Endothelial cell (in vitro differentiated cells): ENCODE measurements around the gene LSM14A. TPM values are rescaled to one million over a fixed set of nuclear protein-coding genes. Genes with fewer than 3 reads are reported as not detected.

Source experiments
- DNase-seq: peaks from one replicate; pipeline ENCODE4 v3.0.0; 2021; ENCODE audit warnings: low spot score
- H3K27ac Mint-ChIP-seq: one replicate; pipeline ENCODE4 v1.8.0; 2021; ENCODE audit warnings: mixed read lengths, inconsistent platforms; ENCODE audit not compliant: unreplicated experiment
- H3K27me3 Mint-ChIP-seq: one replicate; pipeline ENCODE4 v1.8.0; 2021; ENCODE audit warnings: mild to moderate bottlenecking, moderate library complexity, mixed read lengths, inconsistent platforms; ENCODE audit not compliant: unreplicated experiment
- H3K36me3 Mint-ChIP-seq: one replicate; pipeline ENCODE4 v1.8.0; 2021; ENCODE audit warnings: mild to moderate bottlenecking, low read depth, mixed read lengths, inconsistent platforms; ENCODE audit not compliant: unreplicated experiment
- H3K4me1 Mint-ChIP-seq: one replicate; pipeline ENCODE4 v1.8.0; 2021; ENCODE audit warnings: mild to moderate bottlenecking, mixed read lengths, inconsistent platforms; ENCODE audit not compliant: unreplicated experiment
- H3K4me3 Mint-ChIP-seq: one replicate; pipeline ENCODE4 v1.8.0; 2021; ENCODE audit warnings: mild to moderate bottlenecking, mixed read lengths, inconsistent platforms; ENCODE audit not compliant: unreplicated experiment
- H3K9me3 Mint-ChIP-seq: one replicate; pipeline ENCODE4 v1.8.0; 2021; ENCODE audit warnings: mixed read lengths, inconsistent platforms; ENCODE audit not compliant: unreplicated experiment
- total RNA-seq: library from RNA; stranded (reverse); fragmentation: NEBNext Ultra II Directional; extraction: Animal tissue kit (Norgen Biotek cat#: 25700); gene quantifications from one replicate; pipeline ENCODE4 v1.2.1, GENCODE V29; 2021; ENCODE audit not compliant: unreplicated experiment
- TF ChIP-seq, protein P1 (sequence below): fragments of 200-600 bp; sonication (generic); IDR thresholded peaks from one replicate; pipeline ENCODE4 v1.5.0; 2021; ENCODE audit warnings: antibody characterized with exemption; ENCODE audit not compliant: unreplicated experiment

The LSM14A gene
- total RNA-seq, 1 donor from 2014 or later: 137 TPM

DNA sequence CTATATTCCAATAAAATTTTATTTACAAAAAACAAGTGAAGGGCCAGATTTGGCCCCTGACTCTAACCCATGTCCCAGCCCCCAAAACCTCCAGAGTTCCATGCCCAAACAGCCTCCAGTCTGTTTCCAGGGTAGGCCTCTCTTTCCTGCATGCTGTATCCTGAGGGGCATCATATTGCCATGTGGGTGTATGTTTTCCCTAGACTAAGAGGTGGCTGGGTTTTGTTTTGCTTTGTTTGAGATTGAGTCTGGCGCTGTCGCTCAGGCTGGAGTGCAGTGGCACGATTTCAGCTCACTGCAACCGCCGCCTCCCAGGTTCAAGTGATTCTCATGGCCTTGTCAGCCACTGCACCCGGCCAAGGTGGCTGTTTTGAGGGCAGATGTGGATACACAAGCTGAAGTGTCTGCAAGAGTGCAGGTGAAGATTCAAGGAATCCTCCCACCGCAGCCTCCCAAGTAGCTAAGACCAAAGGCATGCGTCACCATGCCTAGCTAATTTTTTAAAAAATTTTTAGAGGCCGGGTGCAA is 23.6 kb upstream of the LSM14A start:
- H3K36me3 Mint-ChIP-seq: no peaks in the 10 kb centered on the region
- no peak overlapping the region for H3K4me3 Mint-ChIP-seq
- no peak for DNase-seq
- no peaks in the 10 kb centered on the region for H3K4me1 Mint-ChIP-seq
- peaks cover 3% of the 10 kb centered on the region for H3K27me3 Mint-ChIP-seq
- no peaks in the 10 kb centered on the region for H3K9me3 Mint-ChIP-seq
- TF ChIP-seq, protein P1, sequence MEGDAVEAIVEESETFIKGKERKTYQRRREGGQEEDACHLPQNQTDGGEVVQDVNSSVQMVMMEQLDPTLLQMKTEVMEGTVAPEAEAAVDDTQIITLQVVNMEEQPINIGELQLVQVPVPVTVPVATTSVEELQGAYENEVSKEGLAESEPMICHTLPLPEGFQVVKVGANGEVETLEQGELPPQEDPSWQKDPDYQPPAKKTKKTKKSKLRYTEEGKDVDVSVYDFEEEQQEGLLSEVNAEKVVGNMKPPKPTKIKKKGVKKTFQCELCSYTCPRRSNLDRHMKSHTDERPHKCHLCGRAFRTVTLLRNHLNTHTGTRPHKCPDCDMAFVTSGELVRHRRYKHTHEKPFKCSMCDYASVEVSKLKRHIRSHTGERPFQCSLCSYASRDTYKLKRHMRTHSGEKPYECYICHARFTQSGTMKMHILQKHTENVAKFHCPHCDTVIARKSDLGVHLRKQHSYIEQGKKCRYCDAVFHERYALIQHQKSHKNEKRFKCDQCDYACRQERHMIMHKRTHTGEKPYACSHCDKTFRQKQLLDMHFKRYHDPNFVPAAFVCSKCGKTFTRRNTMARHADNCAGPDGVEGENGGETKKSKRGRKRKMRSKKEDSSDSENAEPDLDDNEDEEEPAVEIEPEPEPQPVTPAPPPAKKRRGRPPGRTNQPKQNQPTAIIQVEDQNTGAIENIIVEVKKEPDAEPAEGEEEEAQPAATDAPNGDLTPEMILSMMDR: no peak
- H3K27ac Mint-ChIP-seq: no peak overlapping the region

DNA sequence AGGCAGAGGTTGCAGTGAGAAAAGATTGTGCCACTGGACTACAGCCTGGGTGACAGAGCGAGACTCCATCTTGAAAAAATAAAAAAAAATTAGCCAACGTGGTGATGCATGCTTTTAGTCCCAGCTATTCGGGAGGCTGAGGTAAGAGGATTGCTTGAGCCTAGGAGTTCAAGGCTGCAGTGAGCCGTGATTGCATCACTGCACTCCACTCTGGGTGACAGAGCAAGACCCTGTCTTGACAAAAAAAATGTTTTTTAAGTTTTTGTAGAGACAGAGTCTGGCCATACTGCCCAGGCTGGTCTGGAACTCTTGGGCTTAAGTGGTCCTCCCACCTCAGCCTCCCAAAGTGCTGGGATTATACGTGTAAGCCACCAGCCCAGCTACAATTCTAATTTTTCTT is 22.4 kb upstream of the LSM14A start:
- Mint-ChIP-seq H3K4me3 (no peak overlapping the region), H3K27ac (no peak overlapping the region), H3K27me3 (peaks cover 3% of the 10 kb centered on the region), H3K36me3 (no peaks in the 10 kb centered on the region), H3K4me1 (no peaks in the 10 kb centered on the region), H3K9me3 (no peaks in the 10 kb centered on the region)
- TF ChIP-seq, protein P1: no peak
- DNase-seq: no peak

DNA sequence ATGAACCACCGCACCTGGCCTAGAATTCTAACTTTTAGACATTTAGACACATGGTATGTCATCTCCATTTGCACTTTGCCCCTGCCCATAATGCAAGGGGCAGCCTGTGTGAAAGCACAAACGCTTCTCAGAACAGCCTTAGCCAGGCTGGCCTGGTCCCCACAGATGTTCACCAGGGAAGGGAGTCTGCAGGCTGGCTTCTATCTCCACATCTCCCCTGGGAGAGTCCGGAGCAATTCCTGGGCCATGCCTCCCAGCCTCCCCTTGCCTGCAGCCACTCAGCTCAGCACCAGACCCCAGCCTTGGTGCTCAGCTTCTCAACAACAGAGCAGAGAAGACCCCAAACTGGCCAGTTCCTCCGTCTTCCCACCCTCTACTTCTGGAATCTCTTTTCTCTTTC is 21.7 kb upstream of the LSM14A start:
- Mint-ChIP-seq H3K4me1 (no peaks in the 10 kb centered on the region), H3K27me3 (peaks cover 3% of the 10 kb centered on the region), H3K27ac (no peak overlapping the region), H3K4me3 (no peak overlapping the region), H3K9me3 (no peaks in the 10 kb centered on the region), H3K36me3 (no peaks in the 10 kb centered on the region)
- TF ChIP-seq, protein P1: no peak
- no peak for DNase-seq

DNA sequence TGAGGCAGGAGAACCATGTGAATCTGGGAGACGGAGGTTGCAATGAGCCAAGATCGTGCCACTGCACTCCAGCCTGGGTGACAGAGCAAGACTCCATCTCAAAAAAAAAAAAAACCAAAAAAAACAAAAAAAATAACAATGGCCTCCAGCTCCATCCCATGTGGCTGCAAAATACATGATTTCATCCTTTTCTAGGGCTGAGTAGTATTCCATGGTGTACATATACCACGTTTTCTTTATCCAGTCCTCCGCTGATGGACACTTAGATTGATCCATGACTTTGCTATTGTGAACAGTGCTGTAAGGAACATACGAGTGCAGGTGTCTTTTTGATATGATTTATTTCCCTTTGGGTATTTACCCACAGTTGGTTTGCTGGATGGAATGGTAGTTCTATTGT is 20.9 kb upstream of the LSM14A start:
- Mint-ChIP-seq H3K36me3 (no peaks in the 10 kb centered on the region), H3K27me3 (peaks cover 3% of the 10 kb centered on the region), H3K9me3 (no peaks in the 10 kb centered on the region), H3K4me3 (no peak overlapping the region), H3K4me1 (no peaks in the 10 kb centered on the region), H3K27ac (no peak overlapping the region)
- TF ChIP-seq, protein P1: no peak
- DNase-seq: no peak

DNA sequence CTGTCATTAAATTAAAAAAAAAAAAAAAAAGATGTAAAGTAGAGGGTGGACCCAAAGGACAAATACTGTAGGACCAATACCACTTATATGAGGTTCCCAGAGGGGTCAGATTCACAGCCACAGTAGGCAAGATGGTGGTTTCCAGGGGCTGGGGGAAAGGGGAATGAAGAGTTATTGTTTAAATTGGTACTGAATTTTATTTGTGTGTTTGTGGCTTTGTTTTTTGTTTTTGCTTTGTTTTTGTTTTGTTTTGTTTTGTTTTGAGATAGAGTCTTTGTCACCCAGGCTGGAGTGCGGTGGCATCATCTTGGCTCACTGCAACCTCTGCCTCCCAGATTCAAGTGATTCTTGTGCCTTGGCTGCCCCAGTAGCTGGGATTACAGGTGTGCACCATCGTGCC is 17.9 kb upstream of the LSM14A start:
- H3K36me3 Mint-ChIP-seq: no peaks in the 10 kb centered on the region
- no peak overlapping the region for H3K4me3 Mint-ChIP-seq
- H3K27me3 Mint-ChIP-seq: peaks cover 3% of the 10 kb centered on the region
- H3K9me3 Mint-ChIP-seq: no peaks in the 10 kb centered on the region
- H3K27ac Mint-ChIP-seq: no peak overlapping the region
- H3K4me1 Mint-ChIP-seq: no peaks in the 10 kb centered on the region
- TF ChIP-seq, protein P1: no peak
- no peak for DNase-seq
